K562 (cell line): Measurements from ENCODE around the gene RUNDC3A. TPM values are rescaled to one million over a fixed set of nuclear protein-coding genes. Genes with fewer than 3 reads are reported as not detected.

ENCODE experiments used
- CHCHD3 ChIP-seq: fragments of 250-450 bp; sonication (Bioruptor Pico); IDR thresholded peaks from 2 replicates; pipeline ENCODE4 v2.1.2; 2022; ENCODE audit warnings: mild to moderate bottlenecking
- EHMT2 ChIP-seq: fragments of 450-650 bp; IDR thresholded peaks from 2 replicates; pipeline ENCODE4 v1.6.1; 2018; ENCODE audit warnings: antibody characterized with exemption
- FOXK1 ChIP-seq: sonication (generic); formaldehyde crosslinking; IDR thresholded peaks from 2 replicates; pipeline ENCODE4 v1.8.0; 2022; ENCODE audit warnings: missing genetic modification reagents, mild to moderate bottlenecking, borderline replicate concordance
- GTF2F1 ChIP-seq: IDR thresholded peaks from 2 replicates; pipeline ENCODE4 v1.6.1; 2011; ENCODE audit warnings: low read depth, low read length, improper control_type of control experiment
- HDAC2 ChIP-seq: fragments of 450-650 bp; IDR thresholded peaks from 2 replicates; pipeline ENCODE4 v1.6.1; 2016; ENCODE audit warnings: mild to moderate bottlenecking
- HDAC8 ChIP-seq: fragments of 450-650 bp; IDR thresholded peaks from 2 replicates; pipeline ENCODE4 v1.6.1; 2016; ENCODE audit warnings: mild to moderate bottlenecking, missing genetic modification characterization, moderate library complexity, missing compliant biosample characterization
- NR1H2 ChIP-seq: sonication (generic); formaldehyde crosslinking; IDR thresholded peaks from 2 replicates; pipeline ENCODE4 v1.4.0; 2020; ENCODE audit warnings: mild to moderate bottlenecking, missing genetic modification reagents
- POLR2B ChIP-seq: fragments of 450-650 bp; IDR thresholded peaks from 2 replicates; pipeline ENCODE4 v1.6.1; 2018; ENCODE audit warnings: low read depth; ENCODE audit not compliant: partially characterized antibody
- RBM25 ChIP-seq: fragments of 200-400 bp; formaldehyde crosslinking; IDR thresholded peaks from 2 replicates; pipeline ENCODE4 v1.6.1; 2018; ENCODE audit warnings: low read length, low read depth, moderate library complexity; ENCODE audit not compliant: severe bottlenecking
- ZFX ChIP-seq: sonication (generic); formaldehyde crosslinking; IDR thresholded peaks from 2 replicates; pipeline ENCODE4 v1.8.0; 2022; ENCODE audit warnings: mild to moderate bottlenecking, missing genetic modification reagents, moderate library complexity
- ZNF507 ChIP-seq: conservative IDR thresholded peaks from 2 replicates; pipeline ENCODE4 v1.6.1; 2017; ENCODE audit warnings: missing genetic modification characterization, missing compliant biosample characterization
- polyA plus RNA-seq, 8 experiments: library from polyadenylated mRNA; depleted of rRNA in 4 of 8; stranded (reverse) in 5 of 8; unstranded in 3 of 8; fragments of >200 nt; fragmentation: Nextera tagmentation in 2 of 8; fragmentation: Illumina TruSeq in 1 of 8; extraction: Ambion mirVana in 2 of 8; extraction: Trizol in 1 of 8; gene quantifications; 2 replicates each; pipeline versions ENCODE4 v1.2.1 to v1.2.3, GENCODE V29; 2011 to 2014; ENCODE audit warnings: inconsistent platforms in 1 of 8, missing spikeins in 1 of 8
- total RNA-seq, 7 experiments: library from RNA; depleted of rRNA in 6 of 7; stranded (reverse); fragments of >200 nt in 6 of 7; fragmentation: Illumina TruSeq in 2 of 7; extraction: Trizol in 2 of 7; gene quantifications; 2 replicates each; pipeline versions ENCODE4 v1.2.1 to v1.2.3, GENCODE V29; 2011 to 2021; ENCODE audit warnings: low replicate concordance in 1 of 7
- TF ChIP-seq, protein P1 (sequence below), 3 experiments: IDR thresholded peaks in 2 of 3; conservative IDR thresholded peaks in 1 of 3; 2 replicates each; pipeline ENCODE4 v1.5.1; 2011 to 2012; ENCODE audit warnings: low read length in 3 of 3, mild to moderate bottlenecking in 3 of 3, control low read depth in 2 of 3, improper control_type of control experiment in 1 of 3, inconsistent platforms in 1 of 3, low read depth in 1 of 3, mixed read lengths in 1 of 3, moderate library complexity in 1 of 3; ENCODE audit not compliant: insufficient read depth in 2 of 3
- TF ChIP-seq, protein P2 (sequence below): fragments of 450-650 bp; IDR thresholded peaks from 2 replicates; pipeline ENCODE4 v1.7.0; 2016; ENCODE audit warnings: borderline replicate concordance
- TF ChIP-seq, protein P3 (sequence below): sonication (generic); formaldehyde crosslinking; IDR thresholded peaks from 2 replicates; pipeline ENCODE4 v1.4.0; 2020; ENCODE audit warnings: mild to moderate bottlenecking, missing genetic modification reagents
- TF ChIP-seq, protein P4 (sequence below): fragments of 450-650 bp; IDR thresholded peaks from 2 replicates; pipeline ENCODE4 v1.6.1; 2016
- TF ChIP-seq, protein P5 (sequence below): sonication (generic); formaldehyde crosslinking; IDR thresholded peaks from 2 replicates; pipeline ENCODE4 v1.8.0; 2022; ENCODE audit warnings: mild to moderate bottlenecking, missing genetic modification reagents, borderline replicate concordance
- TF ChIP-seq, protein P6 (sequence below): fragments of 450-650 bp; formaldehyde crosslinking; IDR thresholded peaks from 2 replicates; pipeline ENCODE4 v1.4.0; 2020; ENCODE audit warnings: mild to moderate bottlenecking, mixed read lengths

Gene RUNDC3A
- total and polyA plus RNA-seq, 9 of the 15 experiments (the other 6 are each of a cell fraction or from before 2014, with no cell fraction given): not detected

DNA sequence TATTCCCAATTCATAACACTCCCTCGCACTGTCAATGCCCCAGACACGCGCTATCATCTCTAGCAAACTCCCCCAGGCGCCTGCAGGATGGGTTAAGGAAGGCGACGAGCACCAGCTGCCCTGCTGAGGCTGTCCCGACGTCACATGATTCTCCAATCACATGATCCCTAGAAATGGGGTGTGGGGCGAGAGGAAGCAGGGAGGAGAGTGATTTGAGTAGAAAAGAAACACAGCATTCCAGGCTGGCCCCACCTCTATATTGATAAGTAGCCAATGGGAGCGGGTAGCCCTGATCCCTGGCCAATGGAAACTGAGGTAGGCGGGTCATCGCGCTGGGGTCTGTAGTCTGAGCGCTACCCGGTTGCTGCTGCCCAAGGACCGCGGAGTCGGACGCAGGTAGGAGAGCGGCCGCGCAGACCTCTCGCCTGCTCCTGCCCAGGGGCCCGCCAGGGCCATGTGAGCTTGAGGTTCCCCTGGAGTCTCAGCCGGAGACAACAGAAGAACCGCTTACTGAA is 36.6 kb downstream of the RUNDC3A start, which contains the start of gene GRN (continued):
- TF ChIP-seq, protein P1, sequence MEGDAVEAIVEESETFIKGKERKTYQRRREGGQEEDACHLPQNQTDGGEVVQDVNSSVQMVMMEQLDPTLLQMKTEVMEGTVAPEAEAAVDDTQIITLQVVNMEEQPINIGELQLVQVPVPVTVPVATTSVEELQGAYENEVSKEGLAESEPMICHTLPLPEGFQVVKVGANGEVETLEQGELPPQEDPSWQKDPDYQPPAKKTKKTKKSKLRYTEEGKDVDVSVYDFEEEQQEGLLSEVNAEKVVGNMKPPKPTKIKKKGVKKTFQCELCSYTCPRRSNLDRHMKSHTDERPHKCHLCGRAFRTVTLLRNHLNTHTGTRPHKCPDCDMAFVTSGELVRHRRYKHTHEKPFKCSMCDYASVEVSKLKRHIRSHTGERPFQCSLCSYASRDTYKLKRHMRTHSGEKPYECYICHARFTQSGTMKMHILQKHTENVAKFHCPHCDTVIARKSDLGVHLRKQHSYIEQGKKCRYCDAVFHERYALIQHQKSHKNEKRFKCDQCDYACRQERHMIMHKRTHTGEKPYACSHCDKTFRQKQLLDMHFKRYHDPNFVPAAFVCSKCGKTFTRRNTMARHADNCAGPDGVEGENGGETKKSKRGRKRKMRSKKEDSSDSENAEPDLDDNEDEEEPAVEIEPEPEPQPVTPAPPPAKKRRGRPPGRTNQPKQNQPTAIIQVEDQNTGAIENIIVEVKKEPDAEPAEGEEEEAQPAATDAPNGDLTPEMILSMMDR (IDR thresholded peaks at IDR 0.05 in 2 of 3, conservative IDR thresholded peaks at IDR 0.05 in 1 of 3; ENCODE audit: insufficient read depth in 2 of 3, low read depth in 1 of 3, low read length in 3 of 3): no peak
- TF ChIP-seq NR1H2 (CRISPR knock-in tag) (no peak), CHCHD3 (no peak), GTF2F1 (no peak), HDAC2 (peak; percentile 85), FOXK1 (no peak), EHMT2 (no peak), HDAC8 (tag) (no peak), ZFX (CRISPR knock-in tag) (no peak), POLR2B (peak; percentile 50), ZNF507 (tag) (no peak), RBM25 (peak; percentile 81)
- TF ChIP-seq, protein P2, sequence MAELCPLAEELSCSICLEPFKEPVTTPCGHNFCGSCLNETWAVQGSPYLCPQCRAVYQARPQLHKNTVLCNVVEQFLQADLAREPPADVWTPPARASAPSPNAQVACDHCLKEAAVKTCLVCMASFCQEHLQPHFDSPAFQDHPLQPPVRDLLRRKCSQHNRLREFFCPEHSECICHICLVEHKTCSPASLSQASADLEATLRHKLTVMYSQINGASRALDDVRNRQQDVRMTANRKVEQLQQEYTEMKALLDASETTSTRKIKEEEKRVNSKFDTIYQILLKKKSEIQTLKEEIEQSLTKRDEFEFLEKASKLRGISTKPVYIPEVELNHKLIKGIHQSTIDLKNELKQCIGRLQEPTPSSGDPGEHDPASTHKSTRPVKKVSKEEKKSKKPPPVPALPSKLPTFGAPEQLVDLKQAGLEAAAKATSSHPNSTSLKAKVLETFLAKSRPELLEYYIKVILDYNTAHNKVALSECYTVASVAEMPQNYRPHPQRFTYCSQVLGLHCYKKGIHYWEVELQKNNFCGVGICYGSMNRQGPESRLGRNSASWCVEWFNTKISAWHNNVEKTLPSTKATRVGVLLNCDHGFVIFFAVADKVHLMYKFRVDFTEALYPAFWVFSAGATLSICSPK: no peak
- TF ChIP-seq, protein P3, sequence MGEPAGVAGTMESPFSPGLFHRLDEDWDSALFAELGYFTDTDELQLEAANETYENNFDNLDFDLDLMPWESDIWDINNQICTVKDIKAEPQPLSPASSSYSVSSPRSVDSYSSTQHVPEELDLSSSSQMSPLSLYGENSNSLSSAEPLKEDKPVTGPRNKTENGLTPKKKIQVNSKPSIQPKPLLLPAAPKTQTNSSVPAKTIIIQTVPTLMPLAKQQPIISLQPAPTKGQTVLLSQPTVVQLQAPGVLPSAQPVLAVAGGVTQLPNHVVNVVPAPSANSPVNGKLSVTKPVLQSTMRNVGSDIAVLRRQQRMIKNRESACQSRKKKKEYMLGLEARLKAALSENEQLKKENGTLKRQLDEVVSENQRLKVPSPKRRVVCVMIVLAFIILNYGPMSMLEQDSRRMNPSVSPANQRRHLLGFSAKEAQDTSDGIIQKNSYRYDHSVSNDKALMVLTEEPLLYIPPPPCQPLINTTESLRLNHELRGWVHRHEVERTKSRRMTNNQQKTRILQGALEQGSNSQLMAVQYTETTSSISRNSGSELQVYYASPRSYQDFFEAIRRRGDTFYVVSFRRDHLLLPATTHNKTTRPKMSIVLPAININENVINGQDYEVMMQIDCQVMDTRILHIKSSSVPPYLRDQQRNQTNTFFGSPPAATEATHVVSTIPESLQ: 0 out of 2 replicates have a peak, but pooled peaks have one; percentile 32
- TF ChIP-seq, protein P4, sequence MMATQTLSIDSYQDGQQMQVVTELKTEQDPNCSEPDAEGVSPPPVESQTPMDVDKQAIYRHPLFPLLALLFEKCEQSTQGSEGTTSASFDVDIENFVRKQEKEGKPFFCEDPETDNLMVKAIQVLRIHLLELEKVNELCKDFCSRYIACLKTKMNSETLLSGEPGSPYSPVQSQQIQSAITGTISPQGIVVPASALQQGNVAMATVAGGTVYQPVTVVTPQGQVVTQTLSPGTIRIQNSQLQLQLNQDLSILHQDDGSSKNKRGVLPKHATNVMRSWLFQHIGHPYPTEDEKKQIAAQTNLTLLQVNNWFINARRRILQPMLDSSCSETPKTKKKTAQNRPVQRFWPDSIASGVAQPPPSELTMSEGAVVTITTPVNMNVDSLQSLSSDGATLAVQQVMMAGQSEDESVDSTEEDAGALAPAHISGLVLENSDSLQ: no peak; the same call in 1 of the 2 replicates
- TF ChIP-seq, protein P5, sequence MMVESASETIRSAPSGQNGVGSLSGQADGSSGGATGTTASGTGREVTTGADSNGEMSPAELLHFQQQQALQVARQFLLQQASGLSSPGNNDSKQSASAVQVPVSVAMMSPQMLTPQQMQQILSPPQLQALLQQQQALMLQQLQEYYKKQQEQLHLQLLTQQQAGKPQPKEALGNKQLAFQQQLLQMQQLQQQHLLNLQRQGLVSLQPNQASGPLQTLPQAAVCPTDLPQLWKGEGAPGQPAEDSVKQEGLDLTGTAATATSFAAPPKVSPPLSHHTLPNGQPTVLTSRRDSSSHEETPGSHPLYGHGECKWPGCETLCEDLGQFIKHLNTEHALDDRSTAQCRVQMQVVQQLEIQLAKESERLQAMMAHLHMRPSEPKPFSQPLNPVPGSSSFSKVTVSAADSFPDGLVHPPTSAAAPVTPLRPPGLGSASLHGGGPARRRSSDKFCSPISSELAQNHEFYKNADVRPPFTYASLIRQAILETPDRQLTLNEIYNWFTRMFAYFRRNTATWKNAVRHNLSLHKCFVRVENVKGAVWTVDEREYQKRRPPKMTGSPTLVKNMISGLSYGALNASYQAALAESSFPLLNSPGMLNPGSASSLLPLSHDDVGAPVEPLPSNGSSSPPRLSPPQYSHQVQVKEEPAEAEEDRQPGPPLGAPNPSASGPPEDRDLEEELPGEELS (CRISPR knock-in tag): no peak
- TF ChIP-seq, protein P6, sequence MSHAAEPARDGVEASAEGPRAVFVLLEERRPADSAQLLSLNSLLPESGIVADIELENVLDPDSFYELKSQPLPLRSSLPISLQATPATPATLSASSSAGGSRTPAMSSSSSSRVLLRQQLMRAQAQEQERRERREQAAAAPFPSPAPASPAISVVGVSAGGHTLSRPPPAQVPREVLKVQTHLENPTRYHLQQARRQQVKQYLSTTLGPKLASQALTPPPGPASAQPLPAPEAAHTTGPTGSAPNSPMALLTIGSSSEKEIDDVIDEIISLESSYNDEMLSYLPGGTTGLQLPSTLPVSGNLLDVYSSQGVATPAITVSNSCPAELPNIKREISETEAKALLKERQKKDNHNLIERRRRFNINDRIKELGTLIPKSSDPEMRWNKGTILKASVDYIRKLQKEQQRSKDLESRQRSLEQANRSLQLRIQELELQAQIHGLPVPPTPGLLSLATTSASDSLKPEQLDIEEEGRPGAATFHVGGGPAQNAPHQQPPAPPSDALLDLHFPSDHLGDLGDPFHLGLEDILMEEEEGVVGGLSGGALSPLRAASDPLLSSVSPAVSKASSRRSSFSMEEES (CRISPR knock-in tag): peak; percentile 96
